Loucy (cell line): ENCODE results near the gene MCM9.

Source experiments
- H2AFZ ChIP-seq: fragments of 200-600 bp; sonication (generic); 2 replicates; pipeline ENCODE4 v1.6.0; 2016; ENCODE audit warnings: antibody characterized with exemption, mild to moderate bottlenecking, low read length, moderate library complexity
- H3F3A ChIP-seq: fragments of 200-600 bp; 2 replicates; pipeline ENCODE4 v1.6.0; 2016; ENCODE audit warnings: antibody characterized with exemption, low read depth, mild to moderate bottlenecking
- H3K27me3 ChIP-seq: fragments of 200-600 bp; sonication (generic); 2 replicates; pipeline ENCODE4 v1.6.1; 2014; ENCODE audit warnings: low read length, mild to moderate bottlenecking; ENCODE audit not compliant: insufficient read depth, poor library complexity, severe bottlenecking
- H3K36me3 ChIP-seq: fragments of 200-600 bp; sonication (generic); 2 replicates; pipeline ENCODE4 v1.6.1; 2016; ENCODE audit warnings: low read length; ENCODE audit not compliant: insufficient read depth
- H3K4me1 ChIP-seq: fragments of 200-600 bp; sonication (generic); 2 replicates; pipeline ENCODE4 v1.5.1; 2014; ENCODE audit warnings: low read length, mild to moderate bottlenecking; ENCODE audit not compliant: insufficient read depth, poor library complexity, severe bottlenecking
- H3K4me2 ChIP-seq: fragments of 200-600 bp; sonication (generic); 2 replicates; pipeline ENCODE4 v1.6.0; 2014; ENCODE audit warnings: antibody characterized with exemption, low read length, low read depth, mild to moderate bottlenecking; ENCODE audit not compliant: poor library complexity, severe bottlenecking
- H3K4me3 ChIP-seq: fragments of 200-600 bp; sonication (generic); 2 replicates; pipeline ENCODE4 v1.5.1; 2014; ENCODE audit warnings: low read length, mild to moderate bottlenecking, mixed read lengths; ENCODE audit not compliant: poor library complexity, severe bottlenecking
- H3K79me2 ChIP-seq: fragments of 200-600 bp; sonication (generic); 2 replicates; pipeline ENCODE4 v1.6.1; 2014; ENCODE audit warnings: low read length; ENCODE audit not compliant: insufficient read depth
- H3K9ac ChIP-seq: fragments of 200-600 bp; sonication (generic); 2 replicates; pipeline ENCODE4 v1.6.0; 2014; ENCODE audit warnings: mild to moderate bottlenecking, low read depth, low read length, moderate library complexity; ENCODE audit not compliant: poor library complexity, severe bottlenecking
- H3K9me2 ChIP-seq: fragments of 200-600 bp; sonication (generic); replicated peaks from 2 replicates; pipeline ENCODE4 v1.6.1; 2016; ENCODE audit warnings: low read depth, low read length, mixed read lengths
- H3K9me3 ChIP-seq: fragments of 200-600 bp; sonication (generic); 2 replicates; pipeline ENCODE4 v1.6.1; 2014; ENCODE audit warnings: mild to moderate bottlenecking, antibody characterized with exemption, low read length, low read depth; ENCODE audit not compliant: insufficient read depth
- H4K20me1 ChIP-seq: fragments of 200-600 bp; sonication (generic); 2 replicates; pipeline ENCODE4 v1.6.0; 2014; ENCODE audit warnings: antibody characterized with exemption, low read length, mild to moderate bottlenecking; ENCODE audit not compliant: insufficient read depth, poor library complexity, severe bottlenecking
- EZH2phosphoT487 ChIP-seq: fragments of 200-600 bp; IDR thresholded peaks from 2 replicates; pipeline ENCODE4 v1.6.1; 2018; ENCODE audit warnings: antibody characterized with exemption, mild to moderate bottlenecking, moderate library complexity, borderline replicate concordance
- TF ChIP-seq, protein P1 (sequence below): fragments of 200-600 bp; sonication (generic); conservative IDR thresholded peaks from 2 replicates; pipeline ENCODE4 v1.5.1; 2014; ENCODE audit warnings: mild to moderate bottlenecking, antibody characterized with exemption, low read length

Gene MCM9

DNA sequence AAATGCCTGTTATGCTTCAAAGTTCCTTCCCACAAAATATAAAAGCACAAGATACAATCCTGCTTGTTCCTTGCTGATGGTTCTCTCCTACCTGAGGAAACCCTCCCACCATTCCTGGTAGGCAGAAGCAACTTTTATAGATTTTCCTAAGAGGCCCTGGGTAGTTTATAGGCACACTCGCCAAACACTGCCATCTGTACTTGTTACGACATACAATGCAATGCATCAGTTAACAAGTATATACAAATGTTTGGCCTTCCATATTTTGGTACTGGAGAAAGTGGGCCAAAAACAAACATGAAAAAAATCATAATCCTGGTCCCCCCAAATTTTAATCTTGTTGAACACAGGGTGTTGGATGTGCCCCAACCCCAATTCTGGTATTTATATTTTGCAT lies 16.6 kb downstream of the MCM9 start:
- Histone ChIP-seq H3K4me2 (no peak overlapping the region), H3F3A (no peaks in the 10 kb centered on the region), H4K20me1 (peaks cover under 1% of the 10 kb centered on the region), H3K9me3 (no peaks in the 10 kb centered on the region), H3K36me3 (peaks cover 78% of the 10 kb centered on the region), H2AFZ (no peak overlapping the region), H3K4me1 (no peaks in the 10 kb centered on the region), H3K79me2 (no peaks in the 10 kb centered on the region), H3K27me3 (no peaks in the 10 kb centered on the region), H3K9me2 (no peaks in the 10 kb centered on the region), H3K4me3 (no peak overlapping the region), H3K9ac (no peak overlapping the region)
- TF ChIP-seq, protein P1, sequence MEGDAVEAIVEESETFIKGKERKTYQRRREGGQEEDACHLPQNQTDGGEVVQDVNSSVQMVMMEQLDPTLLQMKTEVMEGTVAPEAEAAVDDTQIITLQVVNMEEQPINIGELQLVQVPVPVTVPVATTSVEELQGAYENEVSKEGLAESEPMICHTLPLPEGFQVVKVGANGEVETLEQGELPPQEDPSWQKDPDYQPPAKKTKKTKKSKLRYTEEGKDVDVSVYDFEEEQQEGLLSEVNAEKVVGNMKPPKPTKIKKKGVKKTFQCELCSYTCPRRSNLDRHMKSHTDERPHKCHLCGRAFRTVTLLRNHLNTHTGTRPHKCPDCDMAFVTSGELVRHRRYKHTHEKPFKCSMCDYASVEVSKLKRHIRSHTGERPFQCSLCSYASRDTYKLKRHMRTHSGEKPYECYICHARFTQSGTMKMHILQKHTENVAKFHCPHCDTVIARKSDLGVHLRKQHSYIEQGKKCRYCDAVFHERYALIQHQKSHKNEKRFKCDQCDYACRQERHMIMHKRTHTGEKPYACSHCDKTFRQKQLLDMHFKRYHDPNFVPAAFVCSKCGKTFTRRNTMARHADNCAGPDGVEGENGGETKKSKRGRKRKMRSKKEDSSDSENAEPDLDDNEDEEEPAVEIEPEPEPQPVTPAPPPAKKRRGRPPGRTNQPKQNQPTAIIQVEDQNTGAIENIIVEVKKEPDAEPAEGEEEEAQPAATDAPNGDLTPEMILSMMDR = no peak
- TF ChIP-seq EZH2phosphoT487 = no peak

DNA sequence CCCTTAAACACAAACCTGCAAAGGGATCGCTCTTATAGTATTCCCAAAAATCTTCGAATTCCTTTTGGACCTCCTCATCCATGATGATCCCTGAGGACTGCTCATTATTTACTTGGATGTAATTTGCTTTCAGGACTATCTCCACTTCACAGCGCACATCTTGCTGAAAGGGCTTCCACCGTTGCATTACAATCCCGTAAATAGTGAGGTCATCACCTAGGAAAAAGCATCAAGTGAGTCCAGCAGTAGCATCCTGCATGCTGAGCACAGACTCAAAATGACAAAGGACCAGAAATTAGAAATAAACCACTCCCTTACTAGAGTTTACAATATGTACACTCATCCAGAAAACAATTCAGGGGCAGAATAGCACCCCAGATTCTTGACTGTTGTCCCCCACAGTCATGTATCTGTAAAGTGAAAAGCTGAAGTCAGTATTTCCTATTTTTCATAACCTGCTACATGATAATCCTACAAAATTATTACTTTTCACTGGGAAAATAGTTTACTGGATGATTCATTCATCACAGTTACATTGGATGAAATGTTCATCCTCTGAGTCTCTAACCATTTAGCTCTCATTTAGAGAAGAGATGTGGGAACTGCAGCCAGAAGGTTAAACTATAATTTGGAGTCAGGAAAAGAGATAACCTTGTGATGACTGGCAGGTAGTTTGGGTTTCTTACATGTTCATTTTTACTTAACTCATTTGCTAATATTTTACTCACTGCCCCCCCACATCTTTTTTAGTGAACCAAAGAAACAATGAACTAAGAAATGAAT lies 17.2 kb downstream of the MCM9 start:
- no peaks in the 10 kb centered on the region for H3K9me2 ChIP-seq
- peaks cover 3% of the 10 kb centered on the region for H4K20me1 ChIP-seq
- TF ChIP-seq, protein P1 = no peak
- TF ChIP-seq EZH2phosphoT487 = no peak
- peaks cover 78% of the 10 kb centered on the region for H3K36me3 ChIP-seq
- no peaks in the 10 kb centered on the region for H3K79me2 ChIP-seq
- H3F3A ChIP-seq = no peaks in the 10 kb centered on the region
- H2AFZ ChIP-seq = no peak overlapping the region
- no peak overlapping the region for H3K4me2 ChIP-seq
- H3K9me3 ChIP-seq = no peaks in the 10 kb centered on the region
- H3K9ac ChIP-seq = no peak overlapping the region
- no peak overlapping the region for H3K4me3 ChIP-seq
- no peaks in the 10 kb centered on the region for H3K4me1 ChIP-seq
- no peaks in the 10 kb centered on the region for H3K27me3 ChIP-seq

DNA sequence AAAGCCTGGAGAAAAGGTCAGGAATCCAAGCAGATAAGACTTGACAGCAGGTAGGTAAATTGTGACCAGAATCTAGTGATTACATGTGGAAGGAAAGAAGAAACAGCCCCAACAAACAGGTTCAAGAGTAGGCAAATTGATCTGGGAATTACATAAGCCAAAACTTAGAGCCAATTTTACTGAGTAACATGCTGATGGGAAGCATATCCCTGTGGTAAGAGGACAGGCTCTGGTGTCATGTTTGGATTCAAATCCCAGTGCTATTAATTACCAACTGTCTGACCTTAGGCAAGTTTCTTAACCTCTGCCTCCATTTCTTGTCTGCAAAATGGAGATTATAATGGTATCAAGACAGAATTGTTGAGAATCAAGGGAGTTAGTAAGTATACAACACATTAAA lies 20.4 kb downstream of the MCM9 start:
- Histone ChIP-seq H3K9me3 (no peaks in the 10 kb centered on the region), H4K20me1 (peaks cover 3% of the 10 kb centered on the region), H3K4me1 (no peaks in the 10 kb centered on the region), H3K36me3 (peaks cover 76% of the 10 kb centered on the region), H3K4me2 (no peak overlapping the region), H3F3A (no peaks in the 10 kb centered on the region), H2AFZ (no peak overlapping the region), H3K4me3 (no peak overlapping the region), H3K9ac (no peak overlapping the region), H3K79me2 (peaks cover 5% of the 10 kb centered on the region; the same call in 1 of the 2 replicates), H3K27me3 (no peaks in the 10 kb centered on the region), H3K9me2 (no peaks in the 10 kb centered on the region)
- no peak for TF ChIP-seq EZH2phosphoT487
- TF ChIP-seq, protein P1 = no peak
